ENCODE results near the gene SLC4A5. TPM values are rescaled to one million over a fixed set of nuclear protein-coding genes. Genes with fewer than 3 reads are reported as not detected.

Gene SLC4A5
- total RNA-seq, 1 donor from 2014 or later: 3.0 TPM

GRCh38 chr2:74302865-74303264 is 40.4 kb downstream of the SLC4A5 start:
- Mint-ChIP-seq H3K27me3 (ENCODE audit: low read depth) (no peaks in the 10 kb centered on the region), H3K9me3 (peaks cover 14% of the 10 kb centered on the region), H3K36me3 (ENCODE audit: low read depth) (peaks cover 6% of the 10 kb centered on the region), H3K4me3 (no peak overlapping the region), H3K27ac (ENCODE audit: unreplicated experiment) (no peak overlapping the region), H3K4me1 (no peaks in the 10 kb centered on the region)
- TF ChIP-seq CTCF (conservative IDR thresholded peaks at IDR 0.05): no peak
- no peak for DNase-seq (ENCODE audit: low read depth, low spot score)

- no peak for TF ChIP-seq CTCF (conservative IDR thresholded peaks at IDR 0.05)
Observed at GRCh38 chr2:74301262-74301661, 42.0 kb downstream of the SLC4A5 start.

GRCh38 chr2:74300506-74300905 is 42.7 kb downstream of the SLC4A5 start:
- Mint-ChIP-seq H3K9me3 (peaks cover 14% of the 10 kb centered on the region), H3K36me3 (ENCODE audit: low read depth) (peaks cover 6% of the 10 kb centered on the region)

More at GRCh38 chr2:74301262-74301661, 42.0 kb downstream of the SLC4A5 start:
- no peak overlapping the region for H3K4me3 Mint-ChIP-seq
- no peak overlapping the region for H3K27ac Mint-ChIP-seq (ENCODE audit: unreplicated experiment)
- H3K36me3 Mint-ChIP-seq (ENCODE audit: low read depth): peaks cover 6% of the 10 kb centered on the region
- DNase-seq (ENCODE audit: low read depth, low spot score): no peak
- peaks cover 9% of the 10 kb centered on the region for H3K27me3 Mint-ChIP-seq (ENCODE audit: low read depth)
- peaks cover 14% of the 10 kb centered on the region for H3K9me3 Mint-ChIP-seq
- no peaks in the 10 kb centered on the region for H3K4me1 Mint-ChIP-seq

GRCh38 chr2:74297950-74298349 is 45.3 kb downstream of the SLC4A5 start:
- Mint-ChIP-seq H3K27ac (ENCODE audit: unreplicated experiment) (no peak overlapping the region), H3K9me3 (peaks cover 14% of the 10 kb centered on the region), H3K36me3 (ENCODE audit: low read depth) (peaks cover 6% of the 10 kb centered on the region), H3K4me1 (peaks cover 9% of the 10 kb centered on the region), H3K27me3 (ENCODE audit: low read depth) (peaks cover 23% of the 10 kb centered on the region), H3K4me3 (no peak overlapping the region)
- DNase-seq (ENCODE audit: low read depth, low spot score): no peak
- no peak for TF ChIP-seq CTCF (conservative IDR thresholded peaks at IDR 0.05)

More at GRCh38 chr2:74300506-74300905, 42.7 kb downstream of the SLC4A5 start:
- Mint-ChIP-seq H3K4me3 (no peak overlapping the region), H3K27me3 (ENCODE audit: low read depth) (peaks cover 13% of the 10 kb centered on the region), H3K27ac (ENCODE audit: unreplicated experiment) (no peak overlapping the region), H3K4me1 (no peaks in the 10 kb centered on the region)
- DNase-seq (ENCODE audit: low read depth, low spot score): no peak
- TF ChIP-seq CTCF (conservative IDR thresholded peaks at IDR 0.05): no peak

DNA sequence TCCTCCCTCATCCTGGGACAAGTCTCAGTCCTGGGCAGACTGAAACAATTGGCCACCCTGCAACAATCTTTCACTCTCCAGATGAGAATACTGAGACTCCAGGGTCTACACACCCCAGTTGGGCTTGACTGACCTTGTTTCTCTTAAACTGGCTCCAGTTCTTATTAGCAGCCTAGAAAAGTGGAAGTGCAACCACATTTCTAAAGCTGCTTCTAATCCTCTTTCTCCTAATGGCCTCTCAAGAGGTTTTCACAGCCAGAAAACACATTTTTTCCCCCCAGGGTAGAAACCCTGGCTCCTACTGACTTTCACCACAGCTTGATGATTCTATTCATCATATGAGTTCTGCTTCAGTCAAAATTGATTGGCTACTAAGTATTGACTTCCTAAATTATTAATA is 45.8 kb downstream of the SLC4A5 start:
- TF ChIP-seq CTCF (conservative IDR thresholded peaks at IDR 0.05): no peak
- H3K4me1 Mint-ChIP-seq: peaks cover 15% of the 10 kb centered on the region
- H3K27ac Mint-ChIP-seq (ENCODE audit: unreplicated experiment): no peak overlapping the region
- no peak for DNase-seq (ENCODE audit: low read depth, low spot score)
- H3K27me3 Mint-ChIP-seq (ENCODE audit: low read depth): peaks cover 23% of the 10 kb centered on the region
- H3K4me3 Mint-ChIP-seq: no peak overlapping the region
- peaks cover 14% of the 10 kb centered on the region for H3K9me3 Mint-ChIP-seq
- peaks cover 6% of the 10 kb centered on the region for H3K36me3 Mint-ChIP-seq (ENCODE audit: low read depth)
